Heart left ventricle (tissue), 13 donors: Measurements from ENCODE around the gene AMBN.

Experiments
- CTCF ChIP-seq, 12 donors: fragments of 200-600 bp; sonication (generic) in 4 of 12; IDR thresholded peaks; one replicate each; pipeline versions ENCODE4 v1.5.0 to v1.8.0; 2018 to 2022; ENCODE audit warnings: antibody characterized with exemption in 12 of 12, mild to moderate bottlenecking in 5 of 12
- POLR2A ChIP-seq, 2 donors: fragments of 450-650 bp; IDR thresholded peaks; one replicate each; pipeline ENCODE4 v1.6.1; 2017; ENCODE audit warnings: antibody characterized with exemption in 2 of 2, mild to moderate bottlenecking in 2 of 2, moderate library complexity in 2 of 2
- donor health status: ischemic (EF 13 %, LVEDD 7.1; RV severe dilation, severe dysfunction).
- donor health status: DM: no; HTN: yes; CAD: no.
- donor health status: DM: no; HTN: no; CAD: no.
- donor health status: ischemic (EF 25% LVEDD 6.9; RV normal size, moderate dysfunction).
- donor health status: ischemic (EF 25% LVEDD 5.7; RV mildly dilated, moderate dysfunction).
- donor health status: ischemic (EF 35%, LVEDD 5.7; RV mildly dilated, moderate dysfunction).
- donor health status: nonischemic (EF 11% LVEDD 7.7; RV severe dilation, severe dysfunction).
- donor health status: DM: yes; HTN: yes; CAD: no.
- donor health status: PGD.
- donor health status: ischemic (EF 29% LVEDD 5.4; RV normal size, mild dysfunction).
- donor health status: nonischemic (EF 23%, LVEDD 6.1; RV moderate dilation, normal function).

GRCh38 chr4:70603856-70604255 lies 11.8 kb downstream of the AMBN start:
- TF ChIP-seq CTCF (IDR thresholded peaks at IDR 0.05) (no peak), POLR2A (IDR thresholded peaks at IDR 0.05) (no peak)
